GM19452 (cell line): ENCODE measurements around the gene RIT1.
A peak's percentile ranks its signal among the peaks of the same experiment; 100 is the strongest.

Experiments
- ATAC-seq: cut with Tn5 transposase; IDR thresholded peaks from one replicate; pipeline ENCODE4 v1.9.1; 2021; ENCODE audit not compliant: unreplicated experiment

Gene RIT1

DNA sequence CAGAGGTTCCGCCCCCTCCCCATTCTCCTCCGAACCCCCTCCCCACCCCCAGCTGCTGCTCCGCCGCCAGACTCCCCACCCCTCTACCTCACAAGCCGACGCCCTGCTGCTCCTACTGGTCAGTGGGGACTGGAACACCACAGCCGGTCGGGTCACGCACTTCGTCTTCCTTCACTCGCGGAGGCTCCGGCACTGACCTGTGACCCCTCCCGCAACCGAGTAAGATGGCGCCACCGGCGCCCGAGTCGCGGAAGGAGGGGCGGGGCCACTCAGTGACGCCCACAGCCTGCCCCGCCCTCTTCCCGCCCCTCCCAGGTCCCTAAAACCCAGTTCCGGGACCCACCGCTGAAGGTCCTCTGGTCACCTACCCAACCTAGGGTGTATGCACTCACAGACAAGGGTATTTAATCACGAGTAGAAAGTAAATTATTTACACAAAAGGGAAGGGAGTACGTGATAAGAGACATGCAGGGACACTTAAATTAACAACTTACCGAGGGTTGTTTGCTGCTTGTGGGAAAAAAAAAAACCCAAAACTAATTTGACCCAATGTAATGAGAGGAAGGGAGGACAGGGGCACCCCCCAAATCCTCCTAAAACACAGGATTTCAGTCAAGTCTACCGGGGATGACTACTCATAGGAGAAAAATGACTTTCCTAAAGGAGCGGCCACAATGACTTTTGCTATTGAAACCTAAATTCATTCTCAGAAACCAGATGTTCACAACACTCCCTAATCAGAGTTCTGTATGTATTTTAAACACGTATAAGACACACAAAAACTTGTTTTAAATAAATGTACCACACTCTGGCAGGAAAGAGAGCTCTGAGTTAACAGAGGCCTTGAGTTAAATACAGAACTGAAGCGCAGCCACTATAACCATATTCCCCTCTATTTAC, at the start of gene RIT1:
Gene RIT1 (minus strand): TSS at position 194 of the 900 bp plus-strand sequence. CDS start 588 bp downstream, outside the sequence.
- peak; percentile 86 for ATAC-seq

DNA sequence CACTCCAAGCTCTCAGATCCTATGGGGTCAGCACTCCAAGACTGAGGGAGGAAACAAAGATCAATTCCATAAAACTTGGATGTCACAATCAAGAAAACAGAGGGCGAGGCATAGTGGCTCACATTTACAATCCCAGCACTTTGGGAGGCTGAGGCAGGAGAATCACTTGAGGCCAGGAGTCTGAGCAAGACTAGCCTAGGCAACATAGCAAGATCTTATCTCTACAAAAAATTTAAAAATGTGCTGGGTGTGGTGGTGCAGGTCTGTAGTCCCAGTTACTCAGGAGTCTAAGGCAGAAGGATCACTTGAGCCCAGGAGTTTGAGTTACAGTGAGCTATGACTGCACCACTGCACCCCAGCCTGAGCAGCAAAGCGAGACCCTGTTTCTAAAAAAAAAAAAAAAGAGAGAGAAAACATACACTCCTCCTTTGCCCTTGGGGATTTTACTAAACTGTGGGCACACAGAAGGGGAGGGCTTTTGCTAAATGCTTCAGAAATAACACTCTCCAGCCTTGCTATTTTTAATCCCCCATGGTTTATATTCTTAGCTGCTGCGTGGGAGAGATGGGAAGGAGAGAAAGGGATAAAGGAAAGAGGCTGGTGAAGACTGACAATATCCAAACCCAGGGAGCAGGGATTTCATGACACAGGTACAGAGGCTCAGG, 49.1 kb upstream of the RIT1 start:
- ATAC-seq, result no peak

DNA sequence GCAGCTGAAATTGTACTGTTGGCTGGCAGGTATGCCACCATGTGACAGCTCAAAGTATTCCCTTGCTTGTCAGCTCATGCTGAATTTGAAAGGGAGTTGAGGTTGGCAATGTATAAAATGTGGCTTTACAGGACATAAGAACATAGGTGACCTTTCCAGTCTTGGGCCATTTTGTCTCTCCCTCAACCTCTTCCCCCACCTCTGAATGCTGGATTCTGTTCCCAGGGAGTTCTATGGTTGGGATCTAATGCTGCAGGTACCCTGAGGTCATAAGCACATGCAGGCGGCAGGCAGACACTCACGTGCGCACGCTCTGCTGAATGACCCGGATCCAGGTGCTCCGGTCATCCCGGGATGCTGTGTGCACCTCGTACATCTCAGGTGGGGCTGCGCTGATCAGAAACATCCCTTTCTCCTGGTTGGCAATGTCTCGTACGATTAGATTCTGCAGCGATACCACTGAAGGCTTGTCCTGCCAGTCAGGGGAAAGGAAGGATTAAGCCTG, 46.3 kb upstream of the RIT1 start:
- ATAC-seq, result no peak

DNA sequence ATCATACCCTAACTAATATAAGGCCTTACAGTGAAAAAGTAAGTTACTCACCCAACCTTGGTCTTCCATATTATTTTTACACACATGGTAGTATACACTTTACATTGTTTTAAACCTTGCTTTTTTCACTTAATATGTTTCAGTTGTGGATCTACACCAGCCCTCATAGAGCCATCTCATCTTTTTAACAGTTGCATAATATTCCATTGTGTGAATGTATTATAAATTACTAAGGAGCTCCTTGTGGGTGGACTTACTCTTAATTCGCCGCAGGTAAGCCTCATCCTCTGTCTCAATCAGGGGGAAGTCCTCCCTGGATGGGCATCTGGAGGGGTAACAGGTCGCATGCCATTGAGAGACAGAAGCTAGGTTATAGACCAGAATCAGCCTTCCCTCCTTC, 43.5 kb upstream of the RIT1 start:
- no peak for ATAC-seq

DNA sequence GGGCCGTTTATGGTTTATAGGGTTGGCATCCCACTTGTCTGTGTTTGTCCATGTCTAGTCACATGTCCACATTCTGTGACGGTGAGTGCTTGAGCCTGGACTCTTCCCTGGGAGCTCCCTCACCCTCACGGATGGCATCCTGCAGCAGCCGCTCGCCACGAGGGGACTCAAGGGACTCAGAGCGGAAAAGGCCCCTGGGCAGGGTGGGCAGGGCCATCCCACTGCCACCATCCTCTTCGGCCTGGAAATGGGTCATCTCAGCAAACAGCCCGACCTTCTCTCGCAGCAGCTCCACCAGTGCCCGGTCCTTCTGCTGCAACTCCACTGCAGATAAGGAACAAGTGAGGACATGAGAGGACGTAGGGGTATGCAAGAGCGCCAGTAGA, 41.3 kb upstream of the RIT1 start:
- no peak for ATAC-seq

DNA sequence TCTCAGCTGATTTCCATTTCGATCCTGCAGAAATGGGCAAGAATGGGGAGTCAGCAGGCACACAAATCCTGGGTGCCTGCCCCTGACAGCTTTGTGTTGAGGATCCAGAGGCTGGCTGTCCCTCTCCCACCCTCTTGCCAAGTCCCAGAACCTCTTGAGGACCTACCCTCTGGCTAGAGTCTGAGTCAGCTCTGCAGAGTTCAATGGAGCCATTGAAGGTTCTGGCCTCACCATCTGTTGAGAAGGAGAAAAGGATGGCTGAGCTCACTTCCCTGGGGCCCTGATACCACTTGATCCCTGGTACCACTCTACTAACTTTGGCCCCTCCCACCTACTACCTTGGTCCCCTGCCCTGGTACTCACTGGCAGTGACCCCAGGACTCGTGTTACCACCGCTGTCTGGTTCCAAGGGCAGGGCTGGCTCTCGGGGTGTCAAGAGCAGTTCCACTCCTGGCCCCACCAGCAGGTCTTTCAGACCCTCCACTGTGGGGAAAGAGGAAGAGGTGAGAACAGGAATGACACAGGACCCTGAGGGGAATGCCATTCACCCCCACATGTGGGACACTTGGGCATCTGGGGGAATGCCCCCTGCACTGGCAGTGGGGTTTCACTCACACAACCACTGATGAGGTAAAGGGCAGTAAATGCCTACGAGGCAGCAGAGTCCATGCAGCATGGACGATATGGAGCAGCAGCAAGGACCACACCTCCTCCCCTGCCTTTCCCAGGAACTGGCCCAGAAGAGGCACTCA, 40.8 kb upstream of the RIT1 start:
- ATAC-seq, result no peak

- ATAC-seq, result no peak
Measured at GRCh38 chr1:155950829-155951228, 39.7 kb upstream of the RIT1 start.

- no peak for ATAC-seq
Measured at GRCh38 chr1:155947741-155948140, 36.6 kb upstream of the RIT1 start.

DNA sequence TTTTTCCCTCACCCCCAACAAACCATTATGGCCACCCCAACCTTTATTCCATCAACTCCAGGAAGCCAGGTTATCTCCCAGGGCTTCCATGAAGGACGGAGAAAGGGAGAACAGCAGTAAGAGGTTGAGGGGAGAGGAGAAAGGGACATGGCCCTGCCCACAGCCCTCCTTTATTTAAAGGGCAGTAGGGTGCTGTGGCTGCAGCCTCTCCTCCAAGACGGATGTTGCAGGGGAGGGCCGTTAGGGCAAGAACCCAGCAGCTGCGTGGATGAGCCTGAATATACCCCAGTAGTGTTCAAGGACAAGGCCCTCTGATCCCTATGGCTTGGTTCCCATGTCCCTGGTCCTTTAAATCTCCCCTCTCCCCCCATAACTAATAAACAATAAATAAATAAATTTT, 36.1 kb upstream of the RIT1 start:
- no peak for ATAC-seq

DNA sequence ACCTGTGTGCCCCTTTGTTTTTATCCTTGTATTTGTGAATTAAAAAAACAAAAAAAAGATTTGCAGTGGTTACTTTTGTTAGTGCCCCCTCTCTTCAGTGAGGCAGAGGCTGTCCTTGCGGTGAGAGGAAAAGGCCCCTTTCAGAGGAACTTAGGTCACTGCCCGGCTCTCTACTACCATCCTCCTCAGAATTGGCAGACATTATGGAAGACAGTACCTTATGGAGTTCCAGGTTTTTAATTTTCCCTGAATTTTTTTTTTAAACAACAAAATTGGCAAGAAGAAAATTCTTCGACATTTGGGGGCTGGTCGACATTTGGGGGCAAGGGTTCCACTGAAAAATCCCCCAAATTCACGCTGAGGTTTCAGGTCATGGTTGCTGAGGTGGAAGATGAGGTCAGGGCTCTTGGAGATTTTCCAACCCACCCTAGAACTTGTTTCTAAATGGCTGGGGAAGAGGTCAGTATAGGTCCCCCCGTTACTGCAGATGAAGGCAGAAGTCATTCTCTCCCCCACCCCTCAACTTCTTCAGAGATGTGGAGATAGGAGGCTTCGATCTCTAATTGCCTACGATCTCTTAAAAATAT, 35.6 kb upstream of the RIT1 start:
- peak; percentile 21 for ATAC-seq

GRCh38 chr1:155944444-155944799, 33.3 kb upstream of the RIT1 start:
- ATAC-seq, result no peak

DNA sequence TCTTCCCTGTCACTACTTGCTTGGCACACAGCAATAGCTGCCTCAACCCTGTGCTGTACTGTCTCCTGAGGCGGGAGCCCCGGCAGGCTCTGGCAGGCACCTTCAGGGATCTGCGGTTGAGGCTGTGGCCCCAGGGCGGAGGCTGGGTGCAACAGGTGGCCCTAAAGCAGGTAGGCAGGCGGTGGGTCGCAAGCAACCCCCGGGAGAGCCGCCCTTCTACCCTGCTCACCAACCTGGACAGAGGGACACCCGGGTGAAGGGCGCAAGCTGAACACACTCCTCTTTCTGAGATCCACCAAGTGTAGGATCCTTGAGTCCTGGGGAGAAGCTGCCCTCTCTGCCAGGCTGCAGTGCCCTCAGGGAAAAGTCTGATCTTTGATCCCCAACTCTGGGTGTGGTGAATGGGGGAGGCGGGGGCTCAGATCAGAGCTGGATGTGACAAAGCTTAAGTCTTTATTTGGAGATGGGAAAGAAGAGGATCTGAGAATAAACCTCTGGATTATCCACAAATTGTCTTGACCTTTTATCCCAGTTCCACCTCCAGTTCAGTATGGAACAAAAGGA, 31.5 kb upstream of the RIT1 start:
- no peak for ATAC-seq

GRCh38 chr1:155941845-155942531, 30.8 kb upstream of the RIT1 start:
- ATAC-seq, result no peak

GRCh38 chr1:155940993-155941844, 30.1 kb upstream of the RIT1 start, which contains the start of gene RXFP4:
Gene RXFP4 (plus strand): TSS chr1:155941638. CDS start chr1:155941710, 72 bp downstream.
- no peak for ATAC-seq

- no peak for ATAC-seq
Measured at GRCh38 chr1:155940482-155940992, 29.4 kb upstream of the RIT1 start.

GRCh38 chr1:155938220-155938627, 27.1 kb upstream of the RIT1 start:
- no peak for ATAC-seq

- ATAC-seq, result no peak
Measured at GRCh38 chr1:155934936-155935590, 23.9 kb upstream of the RIT1 start.
